Activated gamma-delta T cell (primary cell): Measurements from ENCODE around the gene AFG3L2.

Experiments
- DNase-seq: peaks from one replicate; lab custom pipeline; 2025; lab: John Stamatoyannopoulos, UW

The AFG3L2 gene

GRCh38 chr18:12325726-12326245 lies 51.2 kb downstream of the AFG3L2 start:
- DNase-seq = no peak

GRCh38 chr18:12324991-12325725 lies 51.9 kb downstream of the AFG3L2 start:
- no peak for DNase-seq

GRCh38 chr18:12321333-12321732 lies 55.7 kb downstream of the AFG3L2 start:
- DNase-seq = no peak

- no peak for DNase-seq
Measured at GRCh38 chr18:12318857-12319256, 58.2 kb downstream of the AFG3L2 start.

GRCh38 chr18:12318334-12318697 lies 58.7 kb downstream of the AFG3L2 start:
- DNase-seq = no peak

- no peak for DNase-seq
Measured at GRCh38 chr18:12317664-12318333, 59.2 kb downstream of the AFG3L2 start.

- no peak for DNase-seq
Measured at GRCh38 chr18:12315911-12316310, 61.1 kb downstream of the AFG3L2 start.

- DNase-seq = no peak
Measured at GRCh38 chr18:12315490-12315889, 61.5 kb downstream of the AFG3L2 start.

- DNase-seq = no peak
Measured at GRCh38 chr18:12314591-12315305, 62.3 kb downstream of the AFG3L2 start.

- no peak for DNase-seq
Measured at GRCh38 chr18:12313530-12314245, 63.3 kb downstream of the AFG3L2 start.

GRCh38 chr18:12312976-12313375 lies 64.1 kb downstream of the AFG3L2 start:
- DNase-seq = no peak

GRCh38 chr18:12310762-12311161 lies 66.3 kb downstream of the AFG3L2 start:
- no peak for DNase-seq

- no peak for DNase-seq
Measured at GRCh38 chr18:12309683-12310198, 67.3 kb downstream of the AFG3L2 start.

- DNase-seq = no peak
Measured at GRCh38 chr18:12308386-12309100, 68.5 kb downstream of the AFG3L2 start.

GRCh38 chr18:12307701-12308385 lies 69.2 kb downstream of the AFG3L2 start, which contains the start of gene TUBB6:
TUBB6 (plus strand) TSS chr18:12308241; CDS start chr18:12308293, 52 bp downstream.
- no peak for DNase-seq

- DNase-seq = no peak
Measured at GRCh38 chr18:12306752-12307700, 70.0 kb downstream of the AFG3L2 start.

- no peak for DNase-seq
Measured at GRCh38 chr18:12305930-12306629, 70.9 kb downstream of the AFG3L2 start.

- DNase-seq = no peak
Measured at GRCh38 chr18:12305211-12305610, 71.8 kb downstream of the AFG3L2 start.
